ENCODE data around the gene HMG20B. TPM values are rescaled to one million over a fixed set of nuclear protein-coding genes. Genes with fewer than 3 reads are reported as not detected.

Gene HMG20B
- polyA plus RNA-seq, 1 of the 3 experiments (the other 2 are of a cell fraction): 92.0 TPM

- Histone ChIP-seq H3K9ac (no peak overlapping the region), H2AFZ (ENCODE audit: low read depth) (no peak overlapping the region), H3K79me2 (ENCODE audit: insufficient read depth) (no peaks in the 10 kb centered on the region), H3K4me1 (ENCODE audit: control insufficient read depth in 1 of 2, insufficient read depth in 2 of 2, low read depth in 1 of 2, low read length in 1 of 2) (no peaks in the 10 kb centered on the region; a peak in 1 of 4 replicates), H4K20me1 (ENCODE audit: insufficient read depth) (peaks cover 9% of the 10 kb centered on the region), H3K9me2 (no peaks in the 10 kb centered on the region), H3K4me2 (no peak overlapping the region), H3K27ac (ENCODE audit: low read depth in 2 of 2, low read length in 1 of 2) (no peak overlapping the region), H3K9me3 (no peaks in the 10 kb centered on the region), H3F3A (replicated peaks; ENCODE audit: insufficient read depth) (peaks cover 9% of the 10 kb centered on the region), H3K4me3 (ENCODE audit: low read depth in 2 of 2, low read length in 1 of 2) (no peak overlapping the region), H3K36me3 (replicated peaks in 1 of 2; ENCODE audit: control insufficient read depth in 1 of 2, insufficient read depth in 2 of 2, low read length in 1 of 2) (peaks cover 0 to 49% of the 10 kb centered on the region in 2 experiments), H3K27me3 (ENCODE audit: insufficient read depth) (no peaks in the 10 kb centered on the region)
- 95% methylated on average over 4 of the region's 14 CpGs for WGBS (ENCODE audit: low lambda C conversion rate)
- ChIA-PET CTCF (interaction anchor here (2.4 kb wide), 1 partner anchor 10 kb away, joined by 16 read pairs; no protein-coding TSS in a partner anchor), POLR2A (no interaction called here)
- no peak for DNase-seq
- no peak for TF ChIP-seq GATA2 (CRISPR knock-in tag; IDR thresholded peaks at IDR 0.05)
- no peak for TF ChIP-seq GABPA (IDR thresholded peaks at IDR 0.05; ENCODE audit: low read depth)
- TF ChIP-seq MXI1 (IDR thresholded peaks at IDR 0.05; ENCODE audit: low read depth, low read length): no peak
Observed at GRCh38 chr19:3535563-3535965, 37.2 kb upstream of the HMG20B start.

- no peak for DNase-seq
- no peaks in the 10 kb centered on the region; a peak in 1 of 4 replicates for H3K4me1 ChIP-seq (ENCODE audit: control insufficient read depth in 1 of 2, insufficient read depth in 2 of 2, low read depth in 1 of 2, low read length in 1 of 2)
- H3K9me2 ChIP-seq: no peaks in the 10 kb centered on the region
- H3K36me3 ChIP-seq (replicated peaks in 1 of 2; ENCODE audit: control insufficient read depth in 1 of 2, insufficient read depth in 2 of 2, low read length in 1 of 2): peaks cover 0 to 45% of the 10 kb centered on the region in 2 experiments
- POLR2A ChIA-PET: interaction anchor here (1.5 kb wide), 1 partner anchor 9 kb away, joined by 3 read pairs; no protein-coding TSS in a partner anchor
- WGBS (ENCODE audit: low lambda C conversion rate): 95% methylated on average over 7 of the region's 10 CpGs
- peaks cover 9% of the 10 kb centered on the region for H3F3A ChIP-seq (replicated peaks; ENCODE audit: insufficient read depth)
- H3K27me3 ChIP-seq (ENCODE audit: insufficient read depth): no peaks in the 10 kb centered on the region
- no peak for TF ChIP-seq RAD21 (IDR thresholded peaks at IDR 0.05; ENCODE audit: low read length)
- TF ChIP-seq EZH2phosphoT487 (IDR thresholded peaks at IDR 0.05; ENCODE audit: borderline replicate concordance, low read depth): no peak
- TF ChIP-seq, protein P1, sequence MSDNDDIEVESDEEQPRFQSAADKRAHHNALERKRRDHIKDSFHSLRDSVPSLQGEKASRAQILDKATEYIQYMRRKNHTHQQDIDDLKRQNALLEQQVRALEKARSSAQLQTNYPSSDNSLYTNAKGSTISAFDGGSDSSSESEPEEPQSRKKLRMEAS (IDR thresholded peaks at IDR 0.05; ENCODE audit: low read depth): no peak
- TF ChIP-seq, protein P2, sequence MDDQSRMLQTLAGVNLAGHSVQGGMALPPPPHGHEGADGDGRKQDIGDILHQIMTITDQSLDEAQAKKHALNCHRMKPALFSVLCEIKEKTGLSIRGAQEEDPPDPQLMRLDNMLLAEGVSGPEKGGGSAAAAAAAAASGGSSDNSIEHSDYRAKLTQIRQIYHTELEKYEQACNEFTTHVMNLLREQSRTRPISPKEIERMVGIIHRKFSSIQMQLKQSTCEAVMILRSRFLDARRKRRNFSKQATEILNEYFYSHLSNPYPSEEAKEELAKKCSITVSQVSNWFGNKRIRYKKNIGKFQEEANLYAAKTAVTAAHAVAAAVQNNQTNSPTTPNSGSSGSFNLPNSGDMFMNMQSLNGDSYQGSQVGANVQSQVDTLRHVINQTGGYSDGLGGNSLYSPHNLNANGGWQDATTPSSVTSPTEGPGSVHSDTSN (IDR thresholded peaks at IDR 0.05): no peak
- no peak for TF ChIP-seq TCF12 (IDR thresholded peaks at IDR 0.05)
- no peak for TF ChIP-seq ZBTB33 (IDR thresholded peaks at IDR 0.05; ENCODE audit: borderline replicate concordance, low read depth)
- TF ChIP-seq FOXJ3 (CRISPR knock-in tag; IDR thresholded peaks at IDR 0.05): no peak
- TF ChIP-seq REST (IDR thresholded peaks at IDR 0.05; ENCODE audit: low read depth, low read length): no peak
- TF ChIP-seq SMC3 (IDR thresholded peaks at IDR 0.05; ENCODE audit: low read depth, low read length): no peak
- no peak for TF ChIP-seq TAF1 (IDR thresholded peaks at IDR 0.05; ENCODE audit: borderline replicate concordance, low read depth, low read length)
- no peak for TF ChIP-seq TEAD4 (IDR thresholded peaks at IDR 0.05; ENCODE audit: borderline replicate concordance, insufficient read depth)
- no peak for TF ChIP-seq FOSL2 (IDR thresholded peaks at IDR 0.05; ENCODE audit: borderline replicate concordance, low read depth)
- no peak for TF ChIP-seq YY1 (IDR thresholded peaks at IDR 0.05; ENCODE audit: low read depth)
- TF ChIP-seq MXI1 (IDR thresholded peaks at IDR 0.05; ENCODE audit: low read depth, low read length): no peak
- no peak for TF ChIP-seq POLR2AphosphoS5 (IDR thresholded peaks at IDR 0.05; ENCODE audit: low read depth, low read length)
- no peak for TF ChIP-seq JUND (IDR thresholded peaks at IDR 0.05)
- TF ChIP-seq, protein P3, sequence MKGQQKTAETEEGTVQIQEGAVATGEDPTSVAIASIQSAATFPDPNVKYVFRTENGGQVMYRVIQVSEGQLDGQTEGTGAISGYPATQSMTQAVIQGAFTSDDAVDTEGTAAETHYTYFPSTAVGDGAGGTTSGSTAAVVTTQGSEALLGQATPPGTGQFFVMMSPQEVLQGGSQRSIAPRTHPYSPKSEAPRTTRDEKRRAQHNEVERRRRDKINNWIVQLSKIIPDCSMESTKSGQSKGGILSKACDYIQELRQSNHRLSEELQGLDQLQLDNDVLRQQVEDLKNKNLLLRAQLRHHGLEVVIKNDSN (IDR thresholded peaks at IDR 0.05; ENCODE audit: borderline replicate concordance, low read depth): no peak
- no peak for TF ChIP-seq SIN3A (IDR thresholded peaks at IDR 0.05; ENCODE audit: borderline replicate concordance, low read depth, low read length)
- no peak for TF ChIP-seq MEF2A (IDR thresholded peaks at IDR 0.05; ENCODE audit: borderline replicate concordance, low read depth)
- H4K20me1 ChIP-seq (ENCODE audit: insufficient read depth): peaks cover 9% of the 10 kb centered on the region
- H3K4me2 ChIP-seq: no peak overlapping the region
- no peaks in the 10 kb centered on the region for H3K9me3 ChIP-seq
- no peak overlapping the region for H3K9ac ChIP-seq
- CTCF ChIA-PET: interaction anchor here (1.2 to 2.4 kb wide), 3 partner anchors 10 to 20 kb away, joined by 3 to 16 read pairs (median 3); no protein-coding TSS in a partner anchor
- H3K4me3 ChIP-seq (ENCODE audit: low read depth in 2 of 2, low read length in 1 of 2): no peak overlapping the region
- H3K27ac ChIP-seq (ENCODE audit: low read depth in 2 of 2, low read length in 1 of 2): no peak overlapping the region; a peak in 1 of 4 replicates
- H3K79me2 ChIP-seq (ENCODE audit: insufficient read depth): no peaks in the 10 kb centered on the region
- H2AFZ ChIP-seq (ENCODE audit: low read depth): no peak overlapping the region
Observed at GRCh38 chr19:3535981-3536380, 36.8 kb upstream of the HMG20B start.
